SK-N-SH (cell line): ENCODE results near the gene MMP14. TPM values are rescaled to one million over a fixed set of nuclear protein-coding genes. Genes with fewer than 3 reads are reported as not detected.

Experiments
- CTCF ChIA-PET: fragments of 300-600, 350-600 bp; formaldehyde crosslinking; extraction: SDS; loops from one replicate; lab custom pipeline; 2021; lab: Yijun Ruan, JAX
- POLR2A ChIA-PET: fragments of 350-600 bp; sonication (Branson Sonifier 250); formaldehyde crosslinking; extraction: SDS; loops from one replicate; lab custom pipeline; 2020; ENCODE audit warnings: antibody characterized with exemption, inconsistent platforms; lab: Yijun Ruan, JAX
- DNase-seq: peaks from one replicate; pipeline ENCODE4 v3.0.0; 2012
- H2AFZ ChIP-seq: fragments of 200-600 bp; sonication (generic); 2 replicates; pipeline ENCODE4 v1.8.1; 2016; ENCODE audit warnings: antibody characterized with exemption, mild to moderate bottlenecking, low read depth
- H3F3A ChIP-seq: fragments of 200-600 bp; sonication (generic); replicated peaks from 2 replicates; pipeline ENCODE3; 2016; ENCODE audit warnings: antibody characterized with exemption, mild to moderate bottlenecking; ENCODE audit not compliant: insufficient read depth
- H3K27ac ChIP-seq, 2 experiments: fragments of 200-500 bp in 1 of 2; fragments of 200-600 bp in 1 of 2; sonication (Bioruptor generic) in 1 of 2; sonication (generic), shearing (Covaris generic) in 1 of 2; 2 replicates each; pipeline versions ENCODE4 v1.5.1 to v1.6.1; 2014 to 2016; ENCODE audit warnings: low read depth in 2 of 2, inconsistent platforms in 1 of 2, low read length in 1 of 2, mild to moderate bottlenecking in 1 of 2, mixed read lengths in 1 of 2
- H3K27me3 ChIP-seq: fragments of 200-600 bp; sonication (generic), shearing (Covaris generic); 2 replicates; pipeline ENCODE4 v1.6.1; 2016; ENCODE audit warnings: mixed run types; ENCODE audit not compliant: insufficient read depth
- H3K36me3 ChIP-seq, 2 experiments: fragments of 200-500 bp in 1 of 2; fragments of 200-600 bp in 1 of 2; sonication (Bioruptor generic) in 1 of 2; sonication (generic) in 1 of 2; replicated peaks in 1 of 2; 2 replicates each; pipeline versions ENCODE3 to v1.5.1; 2014 to 2016; ENCODE audit warnings: low read length in 1 of 2, mild to moderate bottlenecking in 1 of 2; ENCODE audit not compliant: insufficient read depth in 2 of 2, control insufficient read depth in 1 of 2
- H3K4me1 ChIP-seq, 2 experiments: fragments of 200-500 bp in 1 of 2; fragments of 200-600 bp in 1 of 2; sonication (Bioruptor generic) in 1 of 2; sonication (generic), shearing (Covaris generic) in 1 of 2; 2 replicates each; pipeline versions ENCODE4 v1.5.1 to v1.6.1; 2014 to 2016; ENCODE audit warnings: low read depth in 1 of 2, low read length in 1 of 2, mixed run types in 1 of 2; ENCODE audit not compliant: insufficient read depth in 2 of 2, control insufficient read depth in 1 of 2
- H3K4me2 ChIP-seq: fragments of 200-600 bp; sonication (generic), shearing (Covaris generic); 2 replicates; pipeline ENCODE4 v1.6.1; 2017; ENCODE audit warnings: mixed run types
- H3K4me3 ChIP-seq, 2 experiments: fragments of 200-500 bp in 1 of 2; fragments of 200-600 bp in 1 of 2; sonication (Bioruptor generic) in 1 of 2; sonication (generic), shearing (Covaris generic) in 1 of 2; 2 replicates each; pipeline versions ENCODE4 v1.5.1 to v1.8.1; 2014 to 2016; ENCODE audit warnings: low read depth in 2 of 2, inconsistent platforms in 1 of 2, low read length in 1 of 2, mild to moderate bottlenecking in 1 of 2, mixed read lengths in 1 of 2, moderate library complexity in 1 of 2
- H3K79me2 ChIP-seq: fragments of 200-600 bp; sonication (generic); 2 replicates; pipeline ENCODE4 v1.8.1; 2017; ENCODE audit warnings: mild to moderate bottlenecking; ENCODE audit not compliant: insufficient read depth
- H3K9ac ChIP-seq: fragments of 200-600 bp; sonication (generic); 2 replicates; pipeline ENCODE4 v1.6.1; 2017; ENCODE audit warnings: mixed run types
- H3K9me2 ChIP-seq: fragments of 200-600 bp; sonication (generic); 2 replicates; pipeline ENCODE4 v1.6.1; 2017; ENCODE audit warnings: mixed run types
- H3K9me3 ChIP-seq: fragments of 200-600 bp; sonication (generic); 2 replicates; pipeline ENCODE4 v1.6.1; 2017; ENCODE audit warnings: mixed run types, mild to moderate bottlenecking, moderate library complexity
- H4K20me1 ChIP-seq: fragments of 200-600 bp; sonication (generic); 2 replicates; pipeline ENCODE4 v1.6.1; 2017; ENCODE audit warnings: mild to moderate bottlenecking, mixed run types; ENCODE audit not compliant: insufficient read depth
- CHD2 ChIP-seq: fragments of 150-350 bp; IDR thresholded peaks from 2 replicates; pipeline ENCODE4 v1.6.1; 2018; ENCODE audit warnings: low read length; ENCODE audit not compliant: partially characterized antibody
- EZH2phosphoT487 ChIP-seq: fragments of 200-600 bp; sonication (generic); IDR thresholded peaks from 2 replicates; pipeline ENCODE4 v1.6.1; 2017; ENCODE audit warnings: low read depth, mixed run types, mild to moderate bottlenecking, antibody characterized with exemption, moderate library complexity, borderline replicate concordance
- FOSL2 ChIP-seq: IDR thresholded peaks from 2 replicates; pipeline ENCODE4 v1.4.0; 2012; ENCODE audit warnings: low read depth, mild to moderate bottlenecking, moderate library complexity, borderline replicate concordance
- GATA2 ChIP-seq: sonication (generic); formaldehyde crosslinking; IDR thresholded peaks from 2 replicates; pipeline ENCODE4 v1.5.0; 2020; ENCODE audit warnings: mild to moderate bottlenecking, missing genetic modification reagents
- IRF3 ChIP-seq: fragments of 150-350 bp; IDR thresholded peaks from 2 replicates; pipeline ENCODE4 v1.6.1; 2016; ENCODE audit warnings: mild to moderate bottlenecking, low read depth, low read length
- NFIC ChIP-seq: IDR thresholded peaks from 2 replicates; pipeline ENCODE4 v1.4.0; 2012; ENCODE audit warnings: borderline replicate concordance
- PBX3 ChIP-seq: IDR thresholded peaks from 2 replicates; pipeline ENCODE4; 2012
- POLR2AphosphoS5 ChIP-seq: IDR thresholded peaks from 2 replicates; pipeline ENCODE4 v1.6.1; 2012; ENCODE audit warnings: low read depth, low read length
- RAD21 ChIP-seq: IDR thresholded peaks from 2 replicates; pipeline ENCODE4 v1.6.1; 2012; ENCODE audit warnings: mild to moderate bottlenecking, low read length
- RCOR1 ChIP-seq: fragments of 150-350 bp; IDR thresholded peaks from 2 replicates; pipeline ENCODE4 v1.6.1; 2017; ENCODE audit warnings: antibody characterized with exemption, low read length
- SIN3A ChIP-seq: IDR thresholded peaks from 2 replicates; pipeline ENCODE4 v1.6.1; 2012; ENCODE audit warnings: low read depth, mild to moderate bottlenecking, low read length, moderate library complexity, borderline replicate concordance
- SMC3 ChIP-seq: IDR thresholded peaks from 2 replicates; pipeline ENCODE4 v1.6.1; 2012; ENCODE audit warnings: low read depth, low read length, improper control_type of control experiment
- USF2 ChIP-seq: fragments of 150-350 bp; IDR thresholded peaks from 2 replicates; pipeline ENCODE4 v1.6.1; 2017; ENCODE audit warnings: antibody characterized with exemption, low read length, low read depth, borderline replicate concordance
- YY1 ChIP-seq: IDR thresholded peaks from 2 replicates; pipeline ENCODE4 v1.4.0; 2012; ENCODE audit warnings: low read depth, mild to moderate bottlenecking
- WGBS: methylation state at CpG from one replicate; pipeline ENCODE4 v1.1.6; 2017; ENCODE audit warnings: low lambda C conversion rate; 5-methylcytosine and 5-hydroxymethylcytosine counted together
- polyA plus RNA-seq, 3 experiments: library from polyadenylated mRNA; depleted of rRNA; stranded (reverse); fragments of >200 nt; gene quantifications; 2 replicates each; pipeline ENCODE4 v1.2.3, GENCODE V29; 2012
- TF ChIP-seq, protein P1 (sequence below): IDR thresholded peaks from 2 replicates; pipeline ENCODE4 v1.4.0; 2012; ENCODE audit warnings: low read depth
- TF ChIP-seq, protein P2 (sequence below): IDR thresholded peaks from 2 replicates; pipeline ENCODE4 v1.4.0; 2012; ENCODE audit warnings: low read depth, borderline replicate concordance

Gene MMP14
- polyA plus RNA-seq, 1 of the 3 experiments (the other 2 are of a cell fraction): 139 TPM

- TF ChIP-seq RAD21: no peak
- no peak for TF ChIP-seq POLR2AphosphoS5
- no peak for TF ChIP-seq SMC3
- TF ChIP-seq NFIC: no peak
- no peak for TF ChIP-seq PBX3
These were observed 17.0 kb upstream of the MMP14 start (continued) for GRCh38 chr14:22819151-22819988.

- ChIA-PET CTCF (interaction anchor here (1.1 to 19.1 kb wide), 4 partner anchors 34 to 250 kb away, joined by 3 to 472 read pairs (median 10); no protein-coding TSS in a partner anchor), POLR2A (no interaction called here)
- DNase-seq: no peak
- no peak overlapping the region for H2AFZ ChIP-seq
- no peaks in the 10 kb centered on the region for H3K27me3 ChIP-seq
- no peak overlapping the region for H3K4me2 ChIP-seq
- H3K4me3 ChIP-seq: no peak overlapping the region
- no peaks in the 10 kb centered on the region for H3F3A ChIP-seq
- peaks cover 8 to 13% of the 10 kb centered on the region in 2 experiments; a peak in 2 of 4 replicates for H3K4me1 ChIP-seq
- no peak overlapping the region for H3K9ac ChIP-seq
- H4K20me1 ChIP-seq: no peaks in the 10 kb centered on the region
- H3K27ac ChIP-seq: no peak overlapping the region
- TF ChIP-seq FOSL2 (no peak), CHD2 (no peak), NFIC (no peak), IRF3 (no peak), RCOR1 (no peak), EZH2phosphoT487 (no peak), PBX3 (no peak), POLR2AphosphoS5 (no peak), YY1 (no peak), USF2 (no peak), SIN3A (no peak), GATA2 (CRISPR knock-in tag) (no peak)
- TF ChIP-seq, protein P1, sequence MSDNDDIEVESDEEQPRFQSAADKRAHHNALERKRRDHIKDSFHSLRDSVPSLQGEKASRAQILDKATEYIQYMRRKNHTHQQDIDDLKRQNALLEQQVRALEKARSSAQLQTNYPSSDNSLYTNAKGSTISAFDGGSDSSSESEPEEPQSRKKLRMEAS: no peak
- TF ChIP-seq, protein P2, sequence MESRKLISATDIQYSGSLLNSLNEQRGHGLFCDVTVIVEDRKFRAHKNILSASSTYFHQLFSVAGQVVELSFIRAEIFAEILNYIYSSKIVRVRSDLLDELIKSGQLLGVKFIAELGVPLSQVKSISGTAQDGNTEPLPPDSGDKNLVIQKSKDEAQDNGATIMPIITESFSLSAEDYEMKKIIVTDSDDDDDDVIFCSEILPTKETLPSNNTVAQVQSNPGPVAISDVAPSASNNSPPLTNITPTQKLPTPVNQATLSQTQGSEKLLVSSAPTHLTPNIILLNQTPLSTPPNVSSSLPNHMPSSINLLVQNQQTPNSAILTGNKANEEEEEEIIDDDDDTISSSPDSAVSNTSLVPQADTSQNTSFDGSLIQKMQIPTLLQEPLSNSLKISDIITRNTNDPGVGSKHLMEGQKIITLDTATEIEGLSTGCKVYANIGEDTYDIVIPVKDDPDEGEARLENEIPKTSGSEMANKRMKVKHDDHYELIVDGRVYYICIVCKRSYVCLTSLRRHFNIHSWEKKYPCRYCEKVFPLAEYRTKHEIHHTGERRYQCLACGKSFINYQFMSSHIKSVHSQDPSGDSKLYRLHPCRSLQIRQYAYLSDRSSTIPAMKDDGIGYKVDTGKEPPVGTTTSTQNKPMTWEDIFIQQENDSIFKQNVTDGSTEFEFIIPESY: no peak
- 62% methylated on average over 1 of the region's 1 CpG for WGBS
- no peaks in the 10 kb centered on the region for H3K9me2 ChIP-seq
- H3K36me3 ChIP-seq: no peaks in the 10 kb centered on the region
- H3K79me2 ChIP-seq: no peaks in the 10 kb centered on the region
- H3K9me3 ChIP-seq: no peaks in the 10 kb centered on the region
These were observed 15.7 kb upstream of the MMP14 start for GRCh38 chr14:22820731-22821130.
